HG03064 (cell line): Measurements from ENCODE around the gene OR10G4.
"Not testable (repeated sequence)": the region's sequence is repeated elsewhere in the genome, so short reads cannot be mapped to it uniquely, and the experiment has no call there.

Experiments used
- ATAC-seq: cut with Tn5 transposase; IDR thresholded peaks from one replicate; pipeline ENCODE4 v1.9.1; 2021; ENCODE audit warnings: low read depth; ENCODE audit not compliant: unreplicated experiment

OR10G4 gene, protein sequence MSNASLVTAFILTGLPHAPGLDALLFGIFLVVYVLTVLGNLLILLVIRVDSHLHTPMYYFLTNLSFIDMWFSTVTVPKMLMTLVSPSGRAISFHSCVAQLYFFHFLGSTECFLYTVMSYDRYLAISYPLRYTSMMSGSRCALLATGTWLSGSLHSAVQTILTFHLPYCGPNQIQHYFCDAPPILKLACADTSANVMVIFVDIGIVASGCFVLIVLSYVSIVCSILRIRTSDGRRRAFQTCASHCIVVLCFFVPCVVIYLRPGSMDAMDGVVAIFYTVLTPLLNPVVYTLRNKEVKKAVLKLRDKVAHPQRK

DNA sequence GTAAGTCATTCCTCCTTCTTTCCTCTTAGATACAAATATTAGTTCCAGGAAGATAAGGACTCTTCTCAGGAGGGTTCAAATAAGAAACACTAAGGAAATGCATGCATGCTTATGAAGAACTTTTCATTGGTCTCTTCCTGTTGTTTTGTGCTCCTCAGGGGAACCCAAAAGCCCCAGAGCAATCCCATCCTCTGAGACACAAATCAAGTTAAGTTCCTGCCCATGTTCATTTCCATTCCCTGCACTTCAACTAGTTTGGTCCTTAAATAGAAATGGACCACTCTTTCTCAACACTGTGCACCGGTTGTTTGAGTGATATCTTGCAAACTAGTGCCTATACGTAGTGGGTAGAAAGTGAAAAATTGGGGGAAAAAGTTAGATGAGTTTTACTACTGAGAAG is at the start of gene OR10G4:
Gene OR10G4 (plus strand): TSS at position 301 of the 400 bp plus-strand sequence. CDS start 2,578 bp downstream, outside the sequence.
- no peak for ATAC-seq

DNA sequence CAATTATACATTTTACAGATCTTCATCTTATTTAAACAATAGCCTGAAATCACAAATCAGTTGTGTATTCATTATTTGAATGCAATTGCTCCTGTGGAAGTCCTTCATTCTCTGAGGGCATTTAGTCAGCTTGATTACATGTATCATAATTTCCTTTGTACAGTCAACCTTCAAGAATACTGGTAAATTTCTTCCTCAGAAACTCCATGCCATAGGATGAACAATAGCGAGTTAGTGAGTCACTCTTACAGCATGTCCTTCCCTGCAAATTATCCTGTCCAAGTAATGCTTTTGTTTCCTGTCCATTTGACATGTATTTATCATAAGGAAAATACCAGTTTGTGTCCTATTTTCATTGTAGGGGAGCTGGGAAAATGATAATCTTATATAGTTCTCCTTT is 39.0 kb upstream of the OR10G4 start:
- no peak for ATAC-seq

DNA sequence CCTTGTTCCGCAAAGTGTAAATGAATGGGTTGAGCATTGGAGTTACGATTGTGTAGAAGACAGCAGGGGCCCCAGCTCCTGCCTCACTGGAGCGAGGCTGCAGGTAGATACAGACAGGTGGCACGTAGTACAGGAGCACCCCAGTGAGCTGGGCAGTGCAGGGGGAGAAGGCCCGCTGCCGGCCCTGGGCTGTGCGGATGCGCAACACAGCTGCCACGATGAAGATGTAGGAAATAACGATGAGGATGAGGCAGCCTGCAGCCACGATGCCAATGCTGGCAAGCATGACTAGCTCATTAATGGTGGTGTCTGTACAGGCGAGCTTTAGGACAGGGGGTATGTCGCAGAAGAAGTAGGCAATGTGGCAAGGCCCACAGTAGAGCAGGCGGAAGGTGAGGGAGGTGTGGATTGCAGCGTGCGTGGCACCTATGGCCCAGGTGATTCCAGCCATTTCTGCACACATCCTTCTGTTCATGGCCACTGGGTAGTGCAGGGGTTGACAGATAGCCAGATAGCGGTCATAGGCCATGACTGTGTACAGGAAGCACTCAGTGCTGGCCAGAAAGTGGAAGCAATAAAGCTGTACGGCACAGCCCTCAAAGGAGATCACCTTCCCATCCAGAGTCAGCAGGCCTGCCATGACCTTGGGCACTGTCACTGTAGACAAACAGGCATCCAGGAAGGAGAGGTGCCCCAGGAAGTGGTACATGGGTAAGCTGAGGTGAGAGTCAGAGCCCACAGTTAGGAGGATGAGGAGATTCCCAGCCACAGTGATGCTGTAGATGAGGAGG is 35.8 kb upstream of the OR10G4 start:
- ATAC-seq, result no peak

DNA sequence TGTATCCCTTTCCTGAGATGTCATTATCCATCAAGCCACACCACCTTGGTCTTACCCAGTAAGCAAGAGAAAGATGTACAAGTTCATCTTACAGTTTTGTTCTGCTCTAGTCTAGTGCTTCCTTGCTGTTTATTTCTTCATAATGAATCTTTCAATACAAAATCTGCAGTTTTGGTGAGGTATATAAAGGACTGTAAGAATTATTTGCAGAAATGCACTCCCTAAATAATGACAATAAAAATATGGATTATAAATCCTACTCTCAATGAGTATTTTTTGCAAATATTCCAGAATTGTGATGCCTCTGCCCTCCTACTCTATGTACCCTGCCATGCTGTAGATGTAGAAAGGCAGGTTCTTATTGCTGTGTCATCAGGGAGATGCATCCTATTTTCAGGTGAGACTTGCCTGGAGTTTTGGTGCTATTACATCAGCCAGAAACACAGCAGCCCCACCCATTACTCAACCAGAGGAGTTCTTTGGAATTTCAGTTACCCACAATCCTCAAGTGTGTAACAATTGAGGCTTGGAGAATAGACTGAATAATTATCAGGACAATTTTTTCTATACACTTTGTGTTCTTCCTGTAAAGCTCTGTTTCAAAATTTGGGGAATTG is 35.0 kb upstream of the OR10G4 start, which contains the start of gene OR10S1:
Gene OR10S1 (minus strand): TSS at position 51 of the 617 bp plus-strand sequence. CDS start 117 bp downstream, outside the sequence.
- ATAC-seq, result no peak

GRCh38 chr11:123979311-123979710 is 33.5 kb upstream of the OR10G4 start:
- no peak for ATAC-seq

GRCh38 chr11:123995119-123995518 is 17.7 kb upstream of the OR10G4 start, which contains the start of gene OR10G6:
Gene OR10G6, minus strand, starts transcription at chr11:123995161. Its CDS starts 0 bp downstream, at chr11:123995161.
- no peak for ATAC-seq

GRCh38 chr11:124015837-124016236 is 3.0 kb downstream of the OR10G4 start:
- not testable (repeated sequence) for ATAC-seq

GRCh38 chr11:124026498-124026897 is 13.7 kb downstream of the OR10G4 start, which contains the start of gene OR10G8:
Gene OR10G8, plus strand, starts transcription at chr11:124026798. Its CDS starts 2,825 bp downstream, at chr11:124029623.
- ATAC-seq, result no peak

DNA sequence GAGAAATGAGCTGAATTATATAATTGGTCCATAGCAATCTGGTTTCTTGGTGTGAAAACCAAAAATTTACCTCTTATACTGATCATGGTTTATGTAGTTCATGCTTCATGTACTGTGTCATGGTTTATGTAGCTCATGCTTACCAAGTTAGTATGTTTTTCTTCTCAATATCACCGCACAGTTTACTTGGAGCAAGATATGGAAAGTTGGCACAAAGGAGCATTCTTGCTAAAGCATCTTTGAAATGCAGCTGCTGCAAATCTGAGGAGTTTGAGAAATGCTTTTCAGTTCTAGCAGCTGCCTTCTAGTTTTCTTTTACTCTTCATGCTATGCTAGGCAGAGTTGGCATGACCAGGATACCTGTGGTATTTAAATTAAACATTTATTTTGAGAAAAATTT is 23.9 kb downstream of the OR10G4 start:
- no peak for ATAC-seq

DNA sequence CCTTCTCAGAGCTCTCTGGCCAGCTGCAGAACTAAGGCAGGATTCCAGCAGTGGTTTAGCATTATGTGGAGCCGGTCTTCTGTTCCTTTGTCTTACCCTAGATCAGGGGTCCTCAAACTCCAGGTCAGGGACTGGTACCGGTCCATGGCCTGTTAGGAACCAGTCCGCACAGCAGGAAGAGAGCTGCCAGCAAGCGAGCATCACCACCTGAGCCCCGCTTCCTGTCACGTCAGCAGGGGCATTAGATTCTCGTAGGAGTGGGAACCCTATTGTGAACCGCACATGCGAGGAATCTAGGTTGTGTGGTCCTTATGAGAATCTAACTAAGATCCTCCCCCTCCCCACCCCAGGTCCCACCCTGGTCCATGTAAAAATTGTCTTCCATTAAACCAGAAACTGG is 26.8 kb downstream of the OR10G4 start:
- no peak for ATAC-seq

- no peak for ATAC-seq
These were observed 28.5 kb downstream of the OR10G4 start, which contains the start of gene OR10G7 for GRCh38 chr11:124041254-124041653. Gene OR10G7, minus strand, starts transcription at chr11:124041325. Its CDS starts 2,324 bp downstream, at chr11:124039001.

DNA sequence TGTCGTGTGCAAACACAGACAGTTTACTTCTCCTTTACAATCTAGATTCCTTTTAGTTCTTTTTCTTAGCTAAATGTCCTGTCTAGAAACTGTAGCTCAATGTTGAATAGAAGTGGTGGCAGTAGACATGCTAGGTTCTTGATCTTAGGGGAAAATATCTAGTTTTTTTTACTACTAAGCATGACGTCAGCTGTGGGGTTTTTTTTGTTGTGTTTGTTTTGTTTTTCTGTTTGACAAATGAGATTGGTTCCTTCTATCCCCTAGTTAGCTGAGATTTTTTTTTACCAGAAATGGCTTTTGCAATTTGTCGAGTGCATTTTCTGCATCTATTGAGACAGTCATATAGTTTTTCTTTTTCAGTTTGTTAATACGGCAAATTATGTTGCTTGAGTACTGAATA is 30.6 kb downstream of the OR10G4 start:
- ATAC-seq, result no peak

DNA sequence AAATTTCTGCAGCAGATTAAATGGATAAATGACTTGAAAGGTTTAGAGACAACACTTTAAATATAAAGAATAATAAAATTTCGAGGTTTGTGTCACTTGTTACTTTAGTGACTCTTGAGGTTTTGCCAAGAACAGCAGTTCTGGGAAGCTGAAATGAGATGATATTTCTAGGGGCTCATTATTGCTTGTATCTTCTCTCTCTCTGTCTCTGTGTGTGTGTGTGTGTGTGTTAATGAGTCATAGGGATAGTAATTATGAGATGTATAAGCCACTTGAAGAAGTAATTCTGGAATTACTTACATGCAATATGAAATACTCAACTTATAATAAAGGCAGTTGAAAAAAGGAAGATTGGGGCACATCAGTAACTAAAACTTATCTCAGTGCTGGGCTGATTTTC is 38.0 kb downstream of the OR10G4 start:
- no peak for ATAC-seq

- ATAC-seq, result no peak
These were observed 40.2 kb downstream of the OR10G4 start for GRCh38 chr11:124052966-124053365.
